GM19324 (cell line): Measurements from ENCODE around the gene CHP2.
"Not testable (repeated sequence)": the region's sequence is repeated elsewhere in the genome, so short reads cannot be mapped to it uniquely, and the experiment has no call there.

Source experiments
- ATAC-seq: cut with Tn5 transposase; IDR thresholded peaks from one replicate; pipeline ENCODE4 v1.9.1; 2021; ENCODE audit warnings: mild to moderate bottlenecking, moderate library complexity; ENCODE audit not compliant: unreplicated experiment, low FRiP score

Gene CHP2

GRCh38 chr16:23754594-23755483 lies at the start of gene CHP2:
Gene CHP2, plus strand, starts transcription at chr16:23755026. Its CDS starts 24 bp downstream, at chr16:23755050.
- ATAC-seq = no peak

GRCh38 chr16:23705517-23705902 lies 49.3 kb upstream of the CHP2 start:
- no peak for ATAC-seq

GRCh38 chr16:23706439-23706838 lies 48.4 kb upstream of the CHP2 start:
- no peak for ATAC-seq

- no peak for ATAC-seq
Measured at GRCh38 chr16:23709536-23709935, 45.3 kb upstream of the CHP2 start.

- no peak for ATAC-seq
Measured at GRCh38 chr16:23710008-23710407, 44.8 kb upstream of the CHP2 start.

- no peak for ATAC-seq
Measured at GRCh38 chr16:23710504-23710903, 44.3 kb upstream of the CHP2 start.

GRCh38 chr16:23711785-23712184 lies 43.0 kb upstream of the CHP2 start:
- ATAC-seq = no peak

GRCh38 chr16:23712976-23713375 lies 41.9 kb upstream of the CHP2 start, which contains the start of gene ERN2:
Gene ERN2, minus strand, starts transcription at chr16:23713222. Its CDS starts 35 bp downstream, at chr16:23713187.
- no peak for ATAC-seq

- ATAC-seq = no peak
Measured at GRCh38 chr16:23716484-23716883, 38.3 kb upstream of the CHP2 start.

- not testable (repeated sequence) for ATAC-seq
Measured at GRCh38 chr16:23722613-23723240, 32.1 kb upstream of the CHP2 start.

GRCh38 chr16:23724096-23724784 lies 30.6 kb upstream of the CHP2 start:
- ATAC-seq = no peak

- no peak for ATAC-seq
Measured at GRCh38 chr16:23724785-23725131, 30.1 kb upstream of the CHP2 start.

- ATAC-seq = no peak
Measured at GRCh38 chr16:23726710-23727109, 28.1 kb upstream of the CHP2 start.

- no peak for ATAC-seq
Measured at GRCh38 chr16:23728112-23728477, 26.7 kb upstream of the CHP2 start.

GRCh38 chr16:23729503-23730424 lies 25.1 kb upstream of the CHP2 start:
- no peak for ATAC-seq

GRCh38 chr16:23734176-23734893 lies 20.5 kb upstream of the CHP2 start:
- ATAC-seq = no peak

- not testable (repeated sequence) for ATAC-seq
Measured at GRCh38 chr16:23737423-23738028, 17.3 kb upstream of the CHP2 start.

- ATAC-seq = no peak
Measured at GRCh38 chr16:23739516-23739915, 15.3 kb upstream of the CHP2 start.

- ATAC-seq = no peak
Measured at GRCh38 chr16:23741675-23742303, 13.0 kb upstream of the CHP2 start.
